Body of pancreas (tissue), 4 donors: Measurements from ENCODE around the gene GFRA1.

Experiments
- POLR2A ChIP-seq, 3 donors: fragments of 450-650 bp; IDR thresholded peaks; one replicate each; pipeline ENCODE4 v1.6.1; 2016; ENCODE audit warnings: antibody characterized with exemption in 3 of 3, mild to moderate bottlenecking in 2 of 3
- TF ChIP-seq, protein P1 (sequence below), 7 experiments: fragments of 450-650 bp in 4 of 7; fragments of 200-600 bp in 3 of 7; sonication (generic) in 3 of 7; IDR thresholded peaks; one replicate each; pipeline ENCODE4 v1.5.1; 2016 to 2019; ENCODE audit warnings: antibody characterized with exemption in 7 of 7

GRCh38 chr10:116247691-116248090 is 25.3 kb downstream of the GFRA1 start:
- TF ChIP-seq, protein P1, sequence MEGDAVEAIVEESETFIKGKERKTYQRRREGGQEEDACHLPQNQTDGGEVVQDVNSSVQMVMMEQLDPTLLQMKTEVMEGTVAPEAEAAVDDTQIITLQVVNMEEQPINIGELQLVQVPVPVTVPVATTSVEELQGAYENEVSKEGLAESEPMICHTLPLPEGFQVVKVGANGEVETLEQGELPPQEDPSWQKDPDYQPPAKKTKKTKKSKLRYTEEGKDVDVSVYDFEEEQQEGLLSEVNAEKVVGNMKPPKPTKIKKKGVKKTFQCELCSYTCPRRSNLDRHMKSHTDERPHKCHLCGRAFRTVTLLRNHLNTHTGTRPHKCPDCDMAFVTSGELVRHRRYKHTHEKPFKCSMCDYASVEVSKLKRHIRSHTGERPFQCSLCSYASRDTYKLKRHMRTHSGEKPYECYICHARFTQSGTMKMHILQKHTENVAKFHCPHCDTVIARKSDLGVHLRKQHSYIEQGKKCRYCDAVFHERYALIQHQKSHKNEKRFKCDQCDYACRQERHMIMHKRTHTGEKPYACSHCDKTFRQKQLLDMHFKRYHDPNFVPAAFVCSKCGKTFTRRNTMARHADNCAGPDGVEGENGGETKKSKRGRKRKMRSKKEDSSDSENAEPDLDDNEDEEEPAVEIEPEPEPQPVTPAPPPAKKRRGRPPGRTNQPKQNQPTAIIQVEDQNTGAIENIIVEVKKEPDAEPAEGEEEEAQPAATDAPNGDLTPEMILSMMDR (IDR thresholded peaks at IDR 0.05), result no peak
- TF ChIP-seq POLR2A (IDR thresholded peaks at IDR 0.05), result no peak
